Brain microvascular endothelial cell (primary cell): ENCODE data around the gene MXRA8.
A peak's percentile ranks its signal among the peaks of the same experiment; 100 is the strongest.

Source experiments
- DNase-seq: peaks from one replicate; pipeline ENCODE4 v3.0.0-alpha.2; 2020
- H3K27ac ChIP-seq: fragments of 250-450 bp; sonication (Bioruptor Pico); 2 replicates; pipeline ENCODE4 v1.5.1; 2020; ENCODE audit warnings: mild to moderate bottlenecking, moderate library complexity
- H3K27me3 ChIP-seq: fragments of 250-450 bp; sonication (Bioruptor Pico); replicated peaks from 2 replicates; pipeline ENCODE4 v1.5.1; 2020; ENCODE audit warnings: mild to moderate bottlenecking
- H3K36me3 ChIP-seq: fragments of 250-450 bp; sonication (Bioruptor Pico); replicated peaks from 2 replicates; pipeline ENCODE4 v1.5.1; 2020; ENCODE audit warnings: mild to moderate bottlenecking
- H3K4me3 ChIP-seq: 2 replicates; pipeline ENCODE4 v1.5.1; 2011; ENCODE audit warnings: low read depth, mild to moderate bottlenecking, control low read depth, low read length, moderate library complexity
- CTCF ChIP-seq: IDR thresholded peaks from 2 replicates; pipeline ENCODE4 v1.5.1; 2011; ENCODE audit warnings: low read depth, mild to moderate bottlenecking, moderate library complexity, low read length, control low read depth, inconsistent platforms; ENCODE audit errors: missing control alignments
- in situ Hi-C: cut with HindIII; loops from 2 replicates; pipeline ENCODE4 v1.10.0; 2017; ENCODE audit warnings: low sequenced_read_pairs, low pct_ligation_motif_present

Gene MXRA8

GRCh38 chr1:1305300-1306069 lies 52.9 kb downstream of the MXRA8 start:
- Histone ChIP-seq H3K27me3 (no peaks in the 10 kb centered on the region), H3K4me3 (peak overlapping the region; percentile 22), H3K27ac (peak overlapping the region; percentile 10), H3K36me3 (peaks cover 9% of the 10 kb centered on the region)
- no peak for TF ChIP-seq CTCF
- DNase-seq = peak; percentile 48
- in situ Hi-C loops = no loop called here

GRCh38 chr1:1304331-1305299 lies 53.7 kb downstream of the MXRA8 start:
- Histone ChIP-seq H3K4me3 (peak overlapping the region; percentile 22), H3K36me3 (peaks cover under 1% of the 10 kb centered on the region), H3K27ac (peak overlapping the region; percentile 5), H3K27me3 (no peaks in the 10 kb centered on the region)
- in situ Hi-C loops = no loop called here
- DNase-seq = peak; percentile 61
- TF ChIP-seq CTCF = no peak

DNA sequence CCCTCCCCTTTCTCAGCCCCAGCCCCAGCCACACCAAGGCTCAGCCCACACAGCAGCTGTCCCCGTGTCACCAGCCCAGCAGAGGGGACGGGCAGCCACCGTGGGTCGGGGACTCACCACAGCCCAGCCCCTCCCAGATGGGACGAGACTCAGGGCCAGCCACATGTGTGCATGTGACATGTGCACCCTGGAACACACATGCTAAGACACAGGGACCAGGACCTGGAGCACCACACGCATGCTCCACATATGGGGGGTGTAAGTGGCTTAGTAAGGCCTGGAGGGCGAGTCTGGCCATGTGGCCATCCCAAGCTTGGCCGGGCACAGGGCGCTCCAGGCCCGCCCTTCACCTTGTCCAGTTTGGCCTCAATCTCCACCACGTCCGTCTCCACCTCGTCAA lies 54.6 kb downstream of the MXRA8 start:
- no peak for TF ChIP-seq CTCF
- in situ Hi-C loops = no loop called here
- Histone ChIP-seq H3K4me3 (no peak overlapping the region), H3K27me3 (no peaks in the 10 kb centered on the region), H3K36me3 (no peaks in the 10 kb centered on the region), H3K27ac (no peak overlapping the region)
- DNase-seq = no peak

DNA sequence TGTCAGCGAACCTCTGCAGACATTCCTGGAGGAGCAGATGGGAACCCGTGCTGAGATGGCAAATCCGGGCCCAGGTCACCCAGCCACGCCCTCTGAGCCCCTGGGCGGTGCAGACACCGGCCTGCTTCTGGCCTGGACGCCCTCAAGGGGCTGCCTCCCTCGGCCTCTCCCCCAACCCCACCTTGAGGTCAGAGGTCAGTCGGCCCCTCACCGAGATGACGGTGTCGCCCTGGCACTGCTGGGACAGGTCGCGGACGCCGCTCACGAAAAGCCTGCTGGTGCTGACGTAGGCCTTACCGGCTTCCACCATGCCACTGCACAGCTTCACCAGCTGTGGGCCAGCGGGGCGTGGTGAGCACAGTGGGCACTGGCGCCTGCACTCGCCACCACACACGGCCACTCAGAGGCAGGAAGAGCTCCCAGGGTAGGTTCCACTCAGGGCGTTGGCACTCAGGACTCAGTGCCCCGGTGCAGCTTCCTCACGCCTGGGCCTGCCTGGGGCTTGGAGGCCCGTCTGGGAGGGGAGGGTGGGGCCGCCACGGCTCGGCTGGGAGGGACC lies 55.3 kb downstream of the MXRA8 start:
- H3K36me3 ChIP-seq = no peaks in the 10 kb centered on the region
- in situ Hi-C loops = no loop called here
- H3K27ac ChIP-seq = no peak overlapping the region
- no peak for DNase-seq
- TF ChIP-seq CTCF = no peak
- no peaks in the 10 kb centered on the region for H3K27me3 ChIP-seq
- no peak overlapping the region for H3K4me3 ChIP-seq
